D721Med (cell line): ENCODE results near the gene GALNT2.

ENCODE experiments used
- DNase-seq: peaks from one replicate; pipeline ENCODE4 v3.0.0; 2011; ENCODE audit warnings: low spot score; ENCODE audit not compliant: insufficient read length
- FAIRE-seq: peaks from 2 replicates; lab custom pipeline; 2011; peaks lifted over from hg19 to GRCh38; lab: Jason Lieb, UNC
- CTCF ChIP-seq: IDR thresholded peaks from 2 replicates; pipeline ENCODE4 v1.5.1; 2012; ENCODE audit warnings: mild to moderate bottlenecking, control low read depth; ENCODE audit not compliant: insufficient read depth; ENCODE audit errors: missing control alignments

GALNT2 gene

GRCh38 chr1:230326971-230327891, 260.2 kb downstream of the GALNT2 start:
- FAIRE-seq, result no peak
- no peak for DNase-seq
- no peak for TF ChIP-seq CTCF

DNA sequence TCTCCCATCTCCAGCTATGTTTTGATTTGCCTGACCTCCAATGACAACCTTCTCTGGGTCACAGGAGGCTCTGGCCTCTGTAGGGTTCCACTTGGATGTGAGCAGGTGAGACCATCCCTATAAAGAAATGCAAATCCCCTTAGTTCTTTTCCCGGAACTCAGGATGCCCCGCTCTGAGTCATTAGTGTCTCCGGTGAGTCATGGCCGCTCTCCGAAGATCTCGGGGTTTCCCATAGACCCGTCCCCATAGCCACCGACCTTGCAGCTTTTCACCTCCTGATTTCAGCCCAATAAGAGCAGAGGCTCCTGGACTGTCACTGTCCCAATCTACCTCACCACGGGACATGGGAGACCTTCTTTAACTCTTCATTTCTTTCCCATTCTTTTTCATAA, 260.9 kb downstream of the GALNT2 start:
- no peak for DNase-seq
- FAIRE-seq, result no peak
- no peak for TF ChIP-seq CTCF

DNA sequence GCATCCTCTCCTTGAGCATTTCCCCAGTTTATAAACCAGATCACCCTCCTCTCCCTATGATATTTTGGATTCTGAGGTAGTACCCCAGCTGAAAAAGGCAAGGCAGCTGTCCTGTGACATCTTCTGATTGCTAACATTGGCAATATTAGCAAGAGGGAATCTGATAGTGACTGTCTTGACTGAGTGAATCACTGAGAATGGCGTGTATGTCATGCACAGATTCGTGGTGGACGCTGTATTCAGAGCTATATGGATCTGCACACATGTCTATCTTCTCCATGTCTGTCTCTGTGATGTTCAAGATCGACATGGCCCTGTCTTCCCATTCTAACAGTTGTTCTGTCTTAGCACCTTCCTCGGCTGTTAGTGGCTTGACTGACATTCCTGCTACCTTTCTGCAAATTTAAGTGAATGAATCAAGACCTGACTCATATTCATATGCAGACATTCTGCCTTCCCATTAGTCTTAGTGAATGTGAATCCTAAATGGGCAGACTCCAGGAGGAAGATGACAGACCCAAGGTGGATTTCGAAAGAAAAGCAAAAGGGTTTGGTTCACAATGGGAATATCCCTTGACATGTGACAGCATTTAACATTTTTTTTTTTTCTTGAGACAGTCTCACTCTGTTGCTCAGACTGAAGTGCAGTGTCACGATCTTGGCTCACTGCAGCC, 261.4 kb downstream of the GALNT2 start:
- no peak for FAIRE-seq
- no peak for TF ChIP-seq CTCF
- no peak for DNase-seq

- DNase-seq, result no peak
- TF ChIP-seq CTCF, result no peak
- no peak for FAIRE-seq
These were observed 263.1 kb downstream of the GALNT2 start for GRCh38 chr1:230330157-230330556.
